H9 (cell line): ENCODE results near the gene STAT1. TPM values are rescaled to one million over a fixed set of nuclear protein-coding genes. Genes with fewer than 3 reads are reported as not detected.

Experiments used
- DNase-seq: peaks from one replicate; pipeline ENCODE4 v3.0.0-alpha.2; 2017
- H2AFZ ChIP-seq: one replicate; pipeline ENCODE4 v1.6.1; 2013; ENCODE audit warnings: mild to moderate bottlenecking, low read length, control low read depth, moderate library complexity
- H2AK5ac ChIP-seq: 2 replicates; pipeline ENCODE4 v1.6.1; 2013; ENCODE audit warnings: low read length, control low read depth, mixed read lengths; ENCODE audit not compliant: insufficient read length
- H2BK120ac ChIP-seq: one replicate; pipeline ENCODE4 v1.6.1; 2013; ENCODE audit warnings: low read depth, mild to moderate bottlenecking, low read length, control low read depth, inconsistent platforms; ENCODE audit not compliant: poor library complexity, severe bottlenecking
- H2BK12ac ChIP-seq: 2 replicates; pipeline ENCODE4 v1.6.1; 2013; ENCODE audit warnings: low read length, control low read depth, mixed read lengths, low read depth; ENCODE audit not compliant: insufficient read length
- H2BK15ac ChIP-seq: 2 replicates; pipeline ENCODE4 v1.6.1; 2013; ENCODE audit warnings: low read depth, low read length, control low read depth
- H2BK20ac ChIP-seq: one replicate; pipeline ENCODE4 v1.6.1; 2013; ENCODE audit warnings: low read depth, mild to moderate bottlenecking, low read length, control low read depth, inconsistent platforms; ENCODE audit not compliant: poor library complexity, severe bottlenecking
- H2BK5ac ChIP-seq: 2 replicates; pipeline ENCODE4 v1.6.1; 2013; ENCODE audit warnings: low read length, control low read depth, mixed read lengths; ENCODE audit not compliant: insufficient read length
- H3K14ac ChIP-seq: 2 replicates; pipeline ENCODE4 v1.6.1; 2013; ENCODE audit warnings: low read length, control low read depth; ENCODE audit not compliant: insufficient read depth
- H3K18ac ChIP-seq: 2 replicates; pipeline ENCODE4 v1.6.1; 2013; ENCODE audit warnings: low read depth, mild to moderate bottlenecking, mixed read lengths, low read length, control low read depth; ENCODE audit not compliant: insufficient read length
- H3K23ac ChIP-seq: 2 replicates; pipeline ENCODE4 v1.6.1; 2013; ENCODE audit warnings: low read length, control low read depth, mixed read lengths, low read depth; ENCODE audit not compliant: insufficient read length
- H3K23me2 ChIP-seq: 2 replicates; pipeline ENCODE4 v1.6.1; 2013; ENCODE audit warnings: low read depth, mild to moderate bottlenecking, mixed read lengths, low read length, control low read depth; ENCODE audit not compliant: insufficient read length, poor library complexity, severe bottlenecking
- H3K27ac ChIP-seq: 2 replicates; pipeline ENCODE4 v1.5.1; 2013; ENCODE audit warnings: low read length, control low read depth, mixed read lengths, low read depth; ENCODE audit not compliant: insufficient read length
- H3K27me3 ChIP-seq: 2 replicates; pipeline ENCODE4 v1.6.1; 2013; ENCODE audit warnings: low read length, control low read depth, inconsistent platforms; ENCODE audit not compliant: insufficient read depth
- H3K4ac ChIP-seq: 2 replicates; pipeline ENCODE4 v1.6.1; 2013; ENCODE audit warnings: low read depth, mild to moderate bottlenecking, control low read depth, inconsistent platforms, low read length, moderate library complexity
- H3K4me1 ChIP-seq: 2 replicates; pipeline ENCODE4 v1.6.1; 2013; ENCODE audit warnings: low read length, control low read depth, inconsistent platforms; ENCODE audit not compliant: insufficient read depth
- H3K4me2 ChIP-seq: 2 replicates; pipeline ENCODE4 v1.6.1; 2013; ENCODE audit warnings: low read length, control low read depth, mixed read lengths; ENCODE audit not compliant: insufficient read length, insufficient read depth
- H3K56ac ChIP-seq: 2 replicates; pipeline ENCODE4 v1.6.1; 2013; ENCODE audit warnings: low read depth, mild to moderate bottlenecking, mixed read lengths, low read length, control low read depth; ENCODE audit not compliant: insufficient read length
- H3K79me1 ChIP-seq: 2 replicates; pipeline ENCODE4 v1.6.1; 2013; ENCODE audit warnings: low read depth, mild to moderate bottlenecking, moderate library complexity, low read length, control low read depth, inconsistent platforms; ENCODE audit not compliant: insufficient read depth, poor library complexity, severe bottlenecking
- H3K79me2 ChIP-seq: 2 replicates; pipeline ENCODE4 v1.6.1; 2013; ENCODE audit warnings: low read length, control low read depth, inconsistent platforms; ENCODE audit not compliant: insufficient read depth
- H3K9ac ChIP-seq: 2 replicates; pipeline ENCODE4 v1.6.1; 2013; ENCODE audit warnings: low read length, control low read depth, mixed read lengths; ENCODE audit not compliant: insufficient read length; ENCODE audit errors: extremely low read depth
- H3K9me3 ChIP-seq: one replicate; pipeline ENCODE4 v1.6.1; 2013; ENCODE audit warnings: low read depth, low read length, inconsistent platforms; ENCODE audit not compliant: control insufficient read depth
- H3T11ph ChIP-seq: one replicate; pipeline ENCODE4 v1.6.1; 2013; ENCODE audit warnings: mild to moderate bottlenecking, low read length, control low read depth, inconsistent platforms
- H4K20me1 ChIP-seq: one replicate; pipeline ENCODE4 v1.6.1; 2013; ENCODE audit not compliant: control insufficient read depth, insufficient read length, insufficient read depth
- H4K5ac ChIP-seq: 2 replicates; pipeline ENCODE4 v1.6.1; 2013; ENCODE audit warnings: low read depth, mild to moderate bottlenecking, mixed read lengths, low read length, control low read depth; ENCODE audit not compliant: insufficient read length
- H4K8ac ChIP-seq: replicated peaks from 2 replicates; pipeline ENCODE4 v1.6.1; 2013; ENCODE audit warnings: low read length, control low read depth, mixed read lengths, low read depth; ENCODE audit not compliant: insufficient read length
- H4K91ac ChIP-seq: 2 replicates; pipeline ENCODE4 v1.6.1; 2013; ENCODE audit warnings: low read depth, mild to moderate bottlenecking, moderate library complexity, mixed read lengths, low read length, control low read depth; ENCODE audit not compliant: insufficient read length
- H3K27ac Mint-ChIP-seq, 3 experiments: 2 replicates in 2 of 3; 3 replicates in 1 of 3; pipeline ENCODE4 v1.8.0; 2020 to 2021; ENCODE audit warnings: mixed read lengths in 3 of 3, mild to moderate bottlenecking in 1 of 3, moderate library complexity in 1 of 3
- H3K27me3 Mint-ChIP-seq: 2 replicates; pipeline ENCODE4 v1.8.0; 2021; ENCODE audit warnings: low read depth, mild to moderate bottlenecking, moderate library complexity, mixed read lengths
- H3K36me3 Mint-ChIP-seq, 3 experiments: 2 replicates in 2 of 3; 3 replicates in 1 of 3; pipeline ENCODE4 v1.8.0; 2020 to 2021; ENCODE audit warnings: low read depth in 3 of 3, mixed read lengths in 3 of 3; ENCODE audit not compliant: insufficient read depth in 1 of 3
- H3K4me1 Mint-ChIP-seq, 2 experiments: 2 replicates each; pipeline ENCODE4 v1.8.0; 2020; ENCODE audit warnings: mixed read lengths in 2 of 2
- H3K4me3 Mint-ChIP-seq, 2 experiments: 2 replicates in 1 of 2; 3 replicates in 1 of 2; pipeline ENCODE4 v1.8.0; 2020 to 2021; ENCODE audit warnings: mild to moderate bottlenecking in 2 of 2, mixed read lengths in 2 of 2, moderate library complexity in 1 of 2
- H3K9me3 Mint-ChIP-seq, 2 experiments: 2 replicates in 1 of 2; 3 replicates in 1 of 2; pipeline ENCODE4 v1.8.0; 2020; ENCODE audit warnings: mild to moderate bottlenecking in 2 of 2, mixed read lengths in 2 of 2, moderate library complexity in 1 of 2
- CTCF ChIP-seq: fragments of 200-600 bp; sonication (generic); conservative IDR thresholded peaks from 3 replicates; pipeline ENCODE4 v1.8.0; 2021; ENCODE audit warnings: antibody characterized with exemption, mild to moderate bottlenecking
- WGBS: extraction: QIAGEN DNeasy Blood & Tissue Kit; methylation state at CpG from one replicate; pipeline ENCODE4 v1.1.7; 2013; ENCODE audit warnings: missing lambda C conversion rate, low lambda C conversion rate, mixed read lengths; ENCODE audit not compliant: insufficient read length; ENCODE audit errors: extremely low coverage; 5-methylcytosine and 5-hydroxymethylcytosine counted together
- total RNA-seq: library from RNA; stranded (reverse); gene quantifications from 2 replicates; pipeline ENCODE4 v1.2.1, GENCODE V29; 2021

STAT1 gene
- total RNA-seq, 1 experiment from 2014 or later, result 48.1 TPM

- no peak overlapping the region for H3K27ac Mint-ChIP-seq
- H3K4me3 Mint-ChIP-seq, result no peak overlapping the region
- Histone ChIP-seq H3T11ph (no peak overlapping the region), H3K4me1 (no peaks in the 10 kb centered on the region), H3K27ac (no peak overlapping the region), H2BK15ac (no peak overlapping the region), H3K9ac (no peak overlapping the region), H3K79me1 (no peaks in the 10 kb centered on the region), H3K23me2 (no peaks in the 10 kb centered on the region), H3K23ac (no peak overlapping the region), H2AFZ (no peak overlapping the region), H3K27me3 (no peaks in the 10 kb centered on the region), H2BK5ac (no peak overlapping the region), H2BK20ac (no peak overlapping the region), H3K18ac (no peak overlapping the region), H3K4ac (no peak overlapping the region), H2BK120ac (no peak overlapping the region), H4K20me1 (no peaks in the 10 kb centered on the region), H2BK12ac (no peak overlapping the region), H3K56ac (no peak overlapping the region), H2AK5ac (no peak overlapping the region), H4K91ac (no peak overlapping the region), H4K8ac (no peak overlapping the region), H3K79me2 (no peaks in the 10 kb centered on the region), H3K14ac (no peak overlapping the region), H3K9me3 (no peaks in the 10 kb centered on the region), H4K5ac (no peak overlapping the region), H3K4me2 (no peak overlapping the region)
- TF ChIP-seq CTCF, result no peak
- no peaks in the 10 kb centered on the region for H3K27me3 Mint-ChIP-seq
- DNase-seq, result no peak
- H3K36me3 Mint-ChIP-seq, result peaks cover 38 to 85% (median 84%) of the 10 kb centered on the region in 3 experiments
- H3K9me3 Mint-ChIP-seq, result no peaks in the 10 kb centered on the region; a peak in 1 of 5 replicates
- WGBS, result no CpG with 5 or more reads among the region's 7 CpGs
- no peaks in the 10 kb centered on the region for H3K4me1 Mint-ChIP-seq
These were observed 14.9 kb downstream of the STAT1 start for GRCh38 chr2:190999058-190999457.
